Left renal cortex interstitium (tissue), 4 donors: Measurements from ENCODE around the gene CACNA2D3. TPM values are rescaled to one million over a fixed set of nuclear protein-coding genes. Genes with fewer than 3 reads are reported as not detected.
"Not testable (repeated sequence)": the region's sequence is repeated elsewhere in the genome, so short reads cannot be mapped to it uniquely, and the experiment has no call there.

Experiments used
- DNase-seq, 4 donors: peaks; one replicate each; pipeline ENCODE4 v3.0.0-alpha.2; 2013; ENCODE audit warnings: low read depth in 4 of 4, low spot score in 2 of 4, missing footprints in 1 of 4
- polyA plus RNA-seq, 4 donors: library from polyadenylated mRNA; unstranded; fragments of 120-200 nt; gene quantifications; one replicate each; pipeline ENCODE4 v1.2.1, GENCODE V29; 2013; ENCODE audit not compliant: insufficient read length in 4 of 4

The CACNA2D3 gene
- polyA plus RNA-seq, 4 donors: 1.2 to 2.1 (median 1.5) TPM

- DNase-seq: no peak
Measured at GRCh38 chr3:54965746-54966145, 843.4 kb downstream of the CACNA2D3 start.

GRCh38 chr3:54966979-54967378 is 844.6 kb downstream of the CACNA2D3 start:
- DNase-seq: no peak

- no peak for DNase-seq
Measured at GRCh38 chr3:54967731-54968161, 845.4 kb downstream of the CACNA2D3 start.

- DNase-seq: no peak
Measured at GRCh38 chr3:54968546-54969172, 846.3 kb downstream of the CACNA2D3 start.

- DNase-seq: no peak
Measured at GRCh38 chr3:54969652-54970051, 847.3 kb downstream of the CACNA2D3 start.

- DNase-seq: no peak
Measured at GRCh38 chr3:54970895-54971294, 848.5 kb downstream of the CACNA2D3 start.

GRCh38 chr3:54977439-54977838 is 855.1 kb downstream of the CACNA2D3 start:
- DNase-seq: no peak

GRCh38 chr3:54977946-54978345 is 855.6 kb downstream of the CACNA2D3 start:
- not testable (repeated sequence) for DNase-seq

- DNase-seq: no peak
Measured at GRCh38 chr3:54982807-54983206, 860.5 kb downstream of the CACNA2D3 start.

- no peak for DNase-seq
Measured at GRCh38 chr3:54983266-54984099, 861.1 kb downstream of the CACNA2D3 start.

- no peak for DNase-seq
Measured at GRCh38 chr3:54985856-54986255, 863.5 kb downstream of the CACNA2D3 start.

GRCh38 chr3:54986294-54986693 is 863.9 kb downstream of the CACNA2D3 start:
- no peak for DNase-seq

GRCh38 chr3:54987719-54988118 is 865.4 kb downstream of the CACNA2D3 start:
- DNase-seq: no peak

GRCh38 chr3:54988302-54988837 is 866.0 kb downstream of the CACNA2D3 start:
- DNase-seq: no peak

GRCh38 chr3:54988838-54989630 is 866.7 kb downstream of the CACNA2D3 start:
- no peak for DNase-seq

- DNase-seq: no peak
Measured at GRCh38 chr3:54994111-54994513, 871.8 kb downstream of the CACNA2D3 start.

GRCh38 chr3:54999159-54999558 is 876.8 kb downstream of the CACNA2D3 start:
- DNase-seq: no peak

- no peak for DNase-seq
Measured at GRCh38 chr3:54999811-55000210, 877.5 kb downstream of the CACNA2D3 start.

GRCh38 chr3:55000546-55000945 is 878.2 kb downstream of the CACNA2D3 start:
- no peak for DNase-seq

GRCh38 chr3:55000953-55001352 is 878.6 kb downstream of the CACNA2D3 start:
- DNase-seq: no peak

GRCh38 chr3:55002416-55002930 is 880.1 kb downstream of the CACNA2D3 start:
- no peak for DNase-seq
